Frontal cortex (tissue), 4 donors: ENCODE data around the gene SLC41A1. TPM values are rescaled to one million over a fixed set of nuclear protein-coding genes. Genes with fewer than 3 reads are reported as not detected.
A peak's percentile ranks its signal among the peaks of the same experiment; 100 is the strongest.

Experiments used
- DNase-seq, 2 donors: peaks; one replicate each; pipeline ENCODE4 v3.0.0; 2012; ENCODE audit warnings: low spot score in 2 of 2
- FAIRE-seq: peaks from 2 replicates; lab custom pipeline; 2012; peaks lifted over from hg19 to GRCh38; lab: Jason Lieb, UNC
- total RNA-seq: library from RNA; depleted of rRNA; stranded (reverse); fragments of >200 nt; gene quantifications from one replicate; pipeline ENCODE4 v1.2.3, GENCODE V29; 2014
- donor health status: control.
- donor health status: control.
- donor health status: control.

The SLC41A1 gene
- total RNA-seq, 1 donor from 2014 or later: 5.3 TPM

DNA sequence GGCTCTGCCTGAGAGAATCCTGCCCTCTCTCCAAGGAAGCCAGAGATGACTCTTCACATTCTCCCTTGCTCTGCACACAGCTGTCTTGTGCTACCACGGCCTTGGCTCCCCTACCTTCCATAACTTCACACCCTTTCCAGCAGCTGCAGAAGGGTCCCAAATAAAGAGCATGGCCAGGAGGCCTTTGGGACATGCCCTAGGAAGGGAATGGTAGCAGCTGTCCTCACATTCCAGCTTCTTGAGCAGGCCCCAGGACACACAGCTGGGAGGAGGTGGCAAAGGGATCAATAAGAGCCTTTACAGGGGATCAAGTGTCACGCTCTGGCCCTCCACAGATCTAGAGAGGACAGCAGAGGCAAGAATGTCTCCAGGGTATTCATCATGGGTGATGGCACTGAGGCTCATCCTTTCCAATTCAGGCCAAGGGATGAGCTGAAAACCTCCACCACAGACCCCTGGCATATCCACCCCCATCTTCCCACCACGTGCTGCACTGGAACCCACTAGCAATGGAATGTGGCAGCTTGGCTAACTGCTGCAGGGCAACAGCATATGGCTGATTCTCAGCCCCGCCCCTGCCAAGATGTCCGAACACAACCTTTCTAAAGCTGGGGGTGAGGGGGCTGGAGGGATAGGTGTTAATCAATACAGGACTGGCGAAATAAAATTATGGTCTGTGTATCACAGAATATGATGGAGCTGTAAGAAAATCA lies 19.9 kb downstream of the SLC41A1 start:
- FAIRE-seq: no peak

GRCh38 chr1:205792481-205792881 lies 20.5 kb downstream of the SLC41A1 start:
- FAIRE-seq: no peak

More for the DNA sequence above, 19.9 kb downstream of the SLC41A1 start:
- no peak for DNase-seq

DNA sequence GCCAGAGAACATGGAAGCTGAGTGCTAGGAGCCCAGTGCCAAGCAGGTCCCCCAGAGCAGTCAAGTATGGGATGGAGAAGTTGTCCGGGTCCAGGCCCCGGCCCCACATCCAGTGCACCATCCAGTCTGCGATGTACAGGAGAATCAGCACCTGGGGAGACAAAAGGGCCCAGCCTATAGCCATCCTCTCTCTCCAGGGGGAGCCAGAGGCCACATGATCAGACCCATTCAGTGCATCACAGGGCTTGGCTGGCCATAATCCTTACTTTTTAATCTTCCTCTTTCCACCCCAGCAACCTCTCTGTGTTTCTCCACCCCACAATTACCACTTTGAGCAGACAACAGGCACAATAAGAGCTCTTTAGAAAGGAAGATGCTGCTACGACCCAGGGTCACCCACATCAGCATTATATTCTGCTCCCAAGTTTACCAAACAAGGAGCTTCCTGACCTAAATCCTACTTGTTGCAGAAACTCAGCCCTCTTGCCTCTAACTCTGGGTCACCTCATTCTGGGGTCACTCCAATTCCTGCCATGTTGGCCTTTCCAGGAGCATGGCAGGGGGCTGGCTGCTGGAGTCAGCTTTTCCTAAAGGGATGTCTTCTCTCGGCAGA lies 21.3 kb downstream of the SLC41A1 start:
- DNase-seq: peak; percentile 57 to 68
- no peak for FAIRE-seq

More at GRCh38 chr1:205792481-205792881, 20.5 kb downstream of the SLC41A1 start:
- no peak for DNase-seq

DNA sequence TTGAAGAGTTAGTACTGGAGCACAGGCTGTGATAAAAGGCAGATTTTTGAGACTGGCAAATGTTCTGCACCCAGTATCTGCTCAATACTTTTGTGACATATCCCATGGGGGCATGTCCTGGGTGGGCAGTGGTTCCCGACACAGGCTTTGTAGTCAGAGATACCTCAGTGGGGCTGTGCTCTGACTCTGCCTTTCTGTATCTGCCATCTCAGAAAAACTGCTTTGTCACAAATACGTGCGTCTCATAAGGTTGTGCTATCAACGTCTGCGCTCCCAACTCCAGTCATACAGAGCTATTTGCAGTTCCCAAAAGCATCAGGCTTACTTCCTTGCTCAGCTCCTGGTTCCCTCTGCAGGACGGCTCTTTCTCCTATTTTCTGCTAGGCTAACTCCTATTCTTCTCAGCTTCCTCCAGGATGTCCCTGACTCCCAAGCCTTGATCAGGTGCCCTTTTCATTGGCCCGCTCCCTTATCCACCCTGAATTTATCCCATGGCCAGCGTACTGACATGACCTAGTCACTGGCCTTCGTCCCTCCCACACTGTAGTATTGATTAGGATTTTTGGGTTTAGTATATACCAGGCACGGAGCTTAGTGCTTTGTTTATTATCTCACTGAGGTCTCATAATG lies 25.6 kb downstream of the SLC41A1 start:
- FAIRE-seq (no peak), DNase-seq (no peak)

DNA sequence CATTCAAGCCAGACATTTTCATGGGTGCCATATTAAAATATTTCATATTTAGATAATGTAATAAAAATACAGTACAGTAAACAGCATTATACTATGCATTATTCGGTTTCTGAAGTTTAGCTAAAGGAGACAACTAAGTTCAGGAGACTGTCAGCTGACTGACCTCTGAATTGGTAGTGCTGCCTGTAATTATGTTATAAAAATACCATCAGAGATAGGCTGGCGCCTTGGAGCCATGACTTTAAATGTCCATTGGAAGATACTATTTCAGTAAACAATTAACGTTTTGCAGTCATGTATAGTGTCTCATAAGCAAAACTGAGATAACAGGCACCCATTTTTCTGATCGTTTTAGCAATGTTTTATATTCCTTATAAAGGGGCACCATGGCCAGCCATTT lies 26.4 kb downstream of the SLC41A1 start:
- no peak for FAIRE-seq
- DNase-seq: no peak

- DNase-seq (no peak), FAIRE-seq (no peak)
Measured at GRCh38 chr1:205785446-205785845, 27.6 kb downstream of the SLC41A1 start.

DNA sequence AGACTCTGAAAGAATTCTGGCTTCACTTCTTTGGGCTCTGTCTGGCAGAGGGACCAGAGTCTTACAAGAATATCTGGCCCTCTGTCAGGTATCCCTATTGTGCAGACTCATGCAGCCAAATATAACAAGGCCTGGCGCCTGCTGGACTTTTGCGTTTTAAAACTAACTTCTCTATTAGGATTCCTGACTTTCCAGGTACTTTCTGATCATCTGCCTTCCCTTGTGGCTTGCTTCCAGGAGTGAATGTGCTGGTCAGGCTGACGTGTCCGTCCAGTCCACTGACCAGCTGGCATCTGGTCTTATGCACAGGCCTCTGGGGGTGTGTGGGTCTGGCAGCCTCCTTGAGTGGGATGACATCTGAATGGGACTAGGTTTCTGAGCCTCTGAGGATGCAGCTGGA lies 29.1 kb downstream of the SLC41A1 start:
- FAIRE-seq: no peak
- DNase-seq: no peak

- DNase-seq (no peak), FAIRE-seq (no peak)
Measured at GRCh38 chr1:205783433-205783795, 29.6 kb downstream of the SLC41A1 start.

DNA sequence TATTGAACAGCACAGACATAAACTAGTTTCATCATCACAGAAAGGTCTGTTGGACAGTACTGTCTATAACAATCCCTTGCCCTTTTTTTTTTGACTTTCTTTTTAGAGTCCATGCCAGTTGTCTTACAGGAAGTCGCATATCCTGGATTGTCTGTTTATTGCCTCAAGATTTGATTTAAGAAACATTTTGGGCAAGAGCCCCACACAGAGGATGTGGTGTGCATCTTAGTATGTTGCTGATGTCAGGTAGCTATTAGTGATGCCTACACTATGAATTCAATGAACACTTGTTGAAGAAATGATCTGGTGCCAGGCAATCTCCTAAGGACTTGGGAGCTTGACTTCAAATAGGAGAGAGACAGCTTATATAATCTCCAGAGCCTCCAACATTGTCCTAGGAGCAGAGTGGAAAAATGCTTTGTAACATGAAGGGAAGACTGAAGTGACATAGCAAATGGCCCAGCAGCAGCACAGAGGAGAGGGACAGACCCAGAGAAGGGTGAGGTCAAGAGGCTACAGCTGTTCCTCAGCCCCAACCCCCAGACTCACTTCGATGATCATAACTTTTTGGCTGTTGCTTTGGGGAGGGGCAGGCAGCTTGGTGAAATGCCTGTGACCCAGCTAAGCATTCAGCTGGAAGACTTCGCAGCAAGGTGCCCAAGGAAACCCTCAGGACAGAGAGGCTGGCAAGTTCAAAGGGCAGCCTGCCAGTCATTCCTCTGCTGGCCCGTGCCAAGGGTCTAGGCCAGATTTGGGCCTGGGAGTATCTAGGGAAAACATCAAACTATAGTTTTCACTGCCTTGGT lies 30.2 kb downstream of the SLC41A1 start:
- no peak for DNase-seq
- no peak for FAIRE-seq

- DNase-seq: no peak
- no peak for FAIRE-seq
Measured at GRCh38 chr1:205780335-205780734, 32.7 kb downstream of the SLC41A1 start.

DNA sequence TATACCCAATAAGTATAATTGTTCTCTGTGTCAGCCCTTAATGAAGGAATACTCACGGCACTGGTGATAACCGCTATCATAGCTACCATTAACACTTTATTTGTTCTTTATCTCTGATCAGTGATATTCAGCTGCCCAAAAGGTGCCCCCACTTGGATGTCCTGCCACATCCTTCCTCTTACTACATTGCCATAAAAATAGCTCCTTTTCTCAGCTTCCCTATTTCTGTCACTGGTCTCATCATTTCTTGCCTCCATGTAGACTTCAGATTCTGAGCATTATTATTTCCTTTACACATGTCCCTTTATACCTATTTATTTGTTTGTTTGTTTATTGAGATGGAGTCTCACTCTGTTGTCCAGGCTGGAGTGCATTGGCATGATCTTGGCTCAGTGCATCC lies 35.0 kb downstream of the SLC41A1 start:
- DNase-seq (no peak), FAIRE-seq (no peak)

DNA sequence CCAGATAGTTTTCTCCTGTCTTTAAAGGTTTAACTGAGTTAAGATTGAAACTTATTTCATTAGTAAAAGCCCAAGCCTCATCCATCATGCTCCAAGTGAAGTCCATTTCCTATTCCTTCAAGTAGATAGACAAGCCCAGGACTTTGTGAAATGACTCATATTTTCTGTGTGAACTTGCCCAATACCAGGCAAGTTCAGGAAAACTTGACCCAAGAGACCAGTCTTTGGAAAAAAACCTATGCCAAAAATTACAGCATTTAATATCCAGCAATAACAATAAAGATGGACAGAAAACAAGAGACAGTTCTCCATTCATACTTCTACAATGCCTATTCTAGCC lies 37.3 kb downstream of the SLC41A1 start:
- DNase-seq (no peak), FAIRE-seq (no peak)

DNA sequence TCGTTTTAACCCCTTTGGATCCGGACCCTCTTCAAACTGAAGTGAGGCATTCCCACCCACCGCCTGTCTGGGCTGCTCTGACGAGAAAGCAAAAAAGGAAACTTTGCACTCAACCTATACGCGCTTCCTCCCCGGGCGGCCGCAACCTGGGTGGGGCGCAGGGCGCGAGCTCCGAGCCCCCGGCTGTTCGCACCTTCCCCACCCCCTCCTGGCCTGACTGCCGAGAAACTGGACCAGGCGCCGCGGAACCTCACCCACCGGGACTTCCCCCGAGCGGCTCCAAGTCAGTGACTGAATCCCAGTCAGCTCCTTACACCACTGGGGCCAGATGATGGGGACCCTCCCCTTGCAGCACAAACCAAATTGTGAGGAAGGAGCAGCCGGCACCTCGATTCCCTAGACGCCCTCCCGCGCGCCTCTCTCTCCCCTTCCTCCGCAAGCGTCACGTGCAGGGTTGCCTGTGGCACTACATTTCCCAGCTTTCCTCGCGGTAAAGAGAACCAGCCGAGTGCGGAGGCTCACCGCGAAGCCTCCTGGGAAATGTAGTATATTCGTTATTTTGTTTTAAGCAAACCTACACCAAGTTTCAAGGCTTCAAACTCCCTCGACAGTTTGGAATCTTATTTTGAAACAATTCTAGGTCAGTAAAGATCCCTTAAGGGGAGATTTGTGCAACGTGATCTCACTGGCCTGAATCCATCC lies 37.8 kb downstream of the SLC41A1 start, which contains the start of gene RAB29:
TSS of gene RAB29 (minus strand) at position 468 of the 702 bp plus-strand sequence. CDS start 526 bp downstream, outside the sequence.
- peak; percentile 77 to 78 for DNase-seq
- FAIRE-seq: no peak

- DNase-seq (no peak), FAIRE-seq (no peak)
Measured at GRCh38 chr1:205774198-205775014, 38.6 kb downstream of the SLC41A1 start.

DNA sequence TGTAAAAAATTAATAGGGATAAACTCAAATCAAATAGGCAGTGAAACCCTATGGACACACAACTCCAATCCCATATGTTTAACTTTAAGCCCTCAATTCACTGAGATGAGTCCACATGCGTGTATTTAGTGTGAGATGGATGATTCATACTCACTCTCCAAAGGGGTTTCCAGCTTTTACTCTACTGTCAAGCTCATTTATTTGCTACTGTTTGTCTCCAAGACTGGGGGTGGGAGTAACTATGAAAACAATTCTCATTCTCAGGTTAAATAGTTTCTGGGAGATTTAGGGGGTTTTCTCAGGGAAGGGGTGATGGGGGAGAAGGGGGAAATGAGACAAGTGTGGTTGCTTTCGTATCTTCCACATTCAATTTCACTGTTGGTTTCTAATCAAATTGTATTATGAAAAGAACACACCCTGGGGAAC lies 40.4 kb downstream of the SLC41A1 start:
- DNase-seq (no peak), FAIRE-seq (no peak)

GRCh38 chr1:205770618-205771017 lies 42.4 kb downstream of the SLC41A1 start:
- no peak for FAIRE-seq
- no peak for DNase-seq

GRCh38 chr1:205769641-205770365 lies 43.2 kb downstream of the SLC41A1 start:
- DNase-seq: no peak
- FAIRE-seq: no peak

DNA sequence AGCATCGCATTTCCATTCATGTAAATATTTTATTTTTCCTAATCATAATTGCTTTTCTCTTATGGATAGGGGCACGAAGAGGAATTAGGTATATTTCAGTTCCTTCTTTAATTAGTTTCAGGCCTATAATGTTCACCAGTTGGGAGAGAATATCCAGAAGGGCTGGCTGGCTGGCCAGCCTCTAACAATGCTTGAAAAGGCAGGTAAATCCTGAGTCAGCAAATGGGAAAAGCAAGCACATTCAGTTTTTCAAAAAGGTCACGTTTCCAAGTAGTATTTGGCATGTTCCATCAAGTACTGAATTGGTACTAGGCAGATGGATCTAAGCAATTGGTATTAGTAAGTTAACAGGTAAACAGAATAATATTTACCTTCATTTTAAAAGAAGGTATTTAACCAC lies 45.8 kb downstream of the SLC41A1 start:
- FAIRE-seq (no peak), DNase-seq (no peak)
